Lower leg skin (tissue), 3 donors: ENCODE data around the gene FLRT2.

Experiments used
- CTCF ChIP-seq, 3 donors: fragments of 450-650 bp; IDR thresholded peaks; one replicate each; pipeline ENCODE4 v1.5.1; 2016; ENCODE audit warnings: antibody characterized with exemption in 3 of 3, mild to moderate bottlenecking in 3 of 3, moderate library complexity in 2 of 3
- POLR2A ChIP-seq, 2 donors: fragments of 450-650 bp; IDR thresholded peaks; one replicate each; pipeline ENCODE4 v1.6.1; 2016 to 2017; ENCODE audit warnings: antibody characterized with exemption in 2 of 2, mild to moderate bottlenecking in 1 of 2, moderate library complexity in 1 of 2

GRCh38 chr14:85577543-85578114 lies 47.7 kb downstream of the FLRT2 start:
- TF ChIP-seq CTCF (IDR thresholded peaks at IDR 0.05) (no peak), POLR2A (IDR thresholded peaks at IDR 0.05) (no peak)
